Right renal cortex interstitium (tissue), 3 donors: ENCODE results near the gene ZSCAN25. TPM values are rescaled to one million over a fixed set of nuclear protein-coding genes. Genes with fewer than 3 reads are reported as not detected.

Experiments used
- polyA plus RNA-seq, 3 donors: library from polyadenylated mRNA; unstranded; fragments of 120-200 nt; gene quantifications; one replicate each; pipeline ENCODE4 v1.2.1, GENCODE V29; 2013; ENCODE audit not compliant: insufficient read length in 3 of 3

Gene ZSCAN25
- polyA plus RNA-seq, 3 donors: 16.3 to 21.4 (median 18.1) TPM

Other genes starting within 250 kb of the ZSCAN25 start
- gene ARPC1B, start 242.2 kb upstream of the ZSCAN25 start, polyA plus RNA-seq: 10 to 100 TPM; 30.5 to 34.6 (median 32.2) TPM
- 100 to 1,000 TPM; 145 to 149 (median 148) TPM for gene PDAP1, start 208.3 kb upstream of the ZSCAN25 start, polyA plus RNA-seq
- 100 to 1,000 TPM; 104 to 109 (median 107) TPM for gene BUD31, start 208.0 kb upstream of the ZSCAN25 start, polyA plus RNA-seq
- gene PTCD1, start 178.1 kb upstream of the ZSCAN25 start, polyA plus RNA-seq: 1 to 10 TPM; 3.6 to 4.6 (median 4.1) TPM
- gene CPSF4, start 178.0 kb upstream of the ZSCAN25 start, polyA plus RNA-seq: 10 to 100 TPM; 26.8 to 27.8 (median 26.9) TPM
- 100 to 1,000 TPM; 486 to 588 (median 491) TPM for gene ATP5MF, start 150.8 kb upstream of the ZSCAN25 start, polyA plus RNA-seq
- 10 to 100 TPM; 20.3 to 22.5 (median 21.5) TPM for gene ZNF789, start 144.1 kb upstream of the ZSCAN25 start, polyA plus RNA-seq
- 10 to 100 TPM; 13.7 to 14.6 (median 14.6) TPM for gene ZNF394, start 116.7 kb upstream of the ZSCAN25 start, polyA plus RNA-seq
- 10 to 100 TPM; 15.3 to 17.0 (median 16.7) TPM for gene ZKSCAN5, start 112.3 kb upstream of the ZSCAN25 start, polyA plus RNA-seq
- gene FAM200A, start 64.8 kb upstream of the ZSCAN25 start, polyA plus RNA-seq: 10 to 100 TPM; 16.6 to 16.8 (median 16.7) TPM
- 10 to 100 TPM; 65.9 to 77.8 (median 74.7) TPM for gene ZNF655, start 58.3 kb upstream of the ZSCAN25 start, polyA plus RNA-seq
- gene TMEM225B, start 18.7 kb upstream of the ZSCAN25 start, polyA plus RNA-seq: 1 to 10 TPM; 2.5 to 3.0 (median 2.7) TPM
- 1 to 10 TPM in 2 of 3 donors, under 1 TPM in 1; 1.00 to 1.4 (median 1.0) TPM for gene CYP3A5, start 63.0 kb downstream of the ZSCAN25 start, polyA plus RNA-seq
- gene CYP3A7, start 118.2 kb downstream of the ZSCAN25 start, polyA plus RNA-seq: 1 to 10 TPM in 1 of 3 donors, under 1 TPM in 2; 0.46 to 1.1 (median 0.69) TPM
- under 1 TPM; 0.06 to 0.22 (median 0.20) TPM for gene CYP3A4, start 167.2 kb downstream of the ZSCAN25 start, polyA plus RNA-seq
- gene CYP3A43, start 211.1 kb downstream of the ZSCAN25 start, polyA plus RNA-seq: under 1 TPM; 0.17 to 0.39 (median 0.32) TPM